ENCODE measurements around the gene PLXNA4.
A peak's percentile ranks its signal among the peaks of the same experiment; 100 is the strongest.

Gene PLXNA4

GRCh38 chr7:132326878-132327589 is 249.2 kb downstream of the PLXNA4 start:
- no peak overlapping the region for H3K56ac ChIP-seq (ENCODE audit: low read length)
- H3K23ac ChIP-seq (ENCODE audit: low read length), result no peak overlapping the region
- H3K79me1 ChIP-seq (ENCODE audit: low read length), result no peaks in the 10 kb centered on the region
- no peaks in the 10 kb centered on the region for H3K4me1 ChIP-seq (ENCODE audit: control insufficient read depth, low read depth, low read length)
- no peak overlapping the region for H3K9ac ChIP-seq (ENCODE audit: low read length)
- no peak overlapping the region for H3K4me3 ChIP-seq (ENCODE audit: low read length)
- no peaks in the 10 kb centered on the region for H3K79me2 ChIP-seq (ENCODE audit: control insufficient read depth, insufficient read depth, low read length)
- no peak overlapping the region for H3K18ac ChIP-seq (ENCODE audit: low read length)
- no peak overlapping the region for H3K27ac ChIP-seq (ENCODE audit: low read depth, low read length)
- H4K8ac ChIP-seq (ENCODE audit: low read depth, low read length), result no peak overlapping the region
- no peaks in the 10 kb centered on the region for H3K36me3 ChIP-seq (ENCODE audit: control insufficient read depth, insufficient read depth, low read length)
- no peak overlapping the region for H2BK120ac ChIP-seq (ENCODE audit: low read depth, low read length)
- no peak for DNase-seq
- H2AK5ac ChIP-seq (ENCODE audit: low read length), result no peak overlapping the region
- no peak overlapping the region for H4K5ac ChIP-seq (ENCODE audit: low read length)
- no peaks in the 10 kb centered on the region for H3K27me3 ChIP-seq (ENCODE audit: insufficient read depth, low read length, poor library complexity)
- no CpG with 5 or more reads among the region's 1 CpG for WGBS (ENCODE audit: extremely low coverage, insufficient coverage, low lambda C conversion rate)
- no peak overlapping the region for H2BK15ac ChIP-seq (replicated peaks; ENCODE audit: low read depth)
- H3K4ac ChIP-seq (ENCODE audit: low read depth, low read length), result no peak overlapping the region
- H3K4me2 ChIP-seq (ENCODE audit: low read length), result no peak overlapping the region
- H2BK5ac ChIP-seq (ENCODE audit: low read length), result no peak overlapping the region

- no peaks in the 10 kb centered on the region for H3K4me1 ChIP-seq (ENCODE audit: control insufficient read depth, low read depth, low read length)
- no peak overlapping the region for H4K5ac ChIP-seq (ENCODE audit: low read length)
- H3K9ac ChIP-seq (ENCODE audit: low read length), result no peak overlapping the region
- no CpG with 5 or more reads among the region's 3 CpGs for WGBS (ENCODE audit: extremely low coverage, insufficient coverage, low lambda C conversion rate)
- no peak overlapping the region for H3K27ac ChIP-seq (ENCODE audit: low read depth, low read length)
- no peak overlapping the region for H2BK5ac ChIP-seq (ENCODE audit: low read length)
- DNase-seq, result no peak
- H2BK15ac ChIP-seq (replicated peaks; ENCODE audit: low read depth), result no peak overlapping the region
- H3K4ac ChIP-seq (ENCODE audit: low read depth, low read length), result no peak overlapping the region
- no peaks in the 10 kb centered on the region for H3K36me3 ChIP-seq (ENCODE audit: control insufficient read depth, insufficient read depth, low read length)
- H2BK120ac ChIP-seq (ENCODE audit: low read depth, low read length), result no peak overlapping the region
- no peak overlapping the region for H3K56ac ChIP-seq (ENCODE audit: low read length)
- H3K79me1 ChIP-seq (ENCODE audit: low read length), result no peaks in the 10 kb centered on the region
- no peak overlapping the region for H3K23ac ChIP-seq (ENCODE audit: low read length)
- no peaks in the 10 kb centered on the region for H3K27me3 ChIP-seq (ENCODE audit: insufficient read depth, low read length, poor library complexity)
- no peak overlapping the region for H3K4me2 ChIP-seq (ENCODE audit: low read length)
- no peak overlapping the region for H3K18ac ChIP-seq (ENCODE audit: low read length)
- no peaks in the 10 kb centered on the region for H3K79me2 ChIP-seq (ENCODE audit: control insufficient read depth, insufficient read depth, low read length)
- H3K4me3 ChIP-seq (ENCODE audit: low read length), result no peak overlapping the region
- H2AK5ac ChIP-seq (ENCODE audit: low read length), result no peak overlapping the region
- no peak overlapping the region for H4K8ac ChIP-seq (ENCODE audit: low read depth, low read length)
Measured at GRCh38 chr7:132322970-132323369, 253.3 kb downstream of the PLXNA4 start.

- Histone ChIP-seq H3K23ac (ENCODE audit: low read length) (no peak overlapping the region), H2BK120ac (ENCODE audit: low read depth, low read length) (no peak overlapping the region), H3K4me2 (ENCODE audit: low read length) (no peak overlapping the region), H3K56ac (ENCODE audit: low read length) (no peak overlapping the region), H4K5ac (ENCODE audit: low read length) (no peak overlapping the region), H3K79me1 (ENCODE audit: low read length) (no peaks in the 10 kb centered on the region), H3K27ac (ENCODE audit: low read depth, low read length) (no peak overlapping the region), H3K4me3 (ENCODE audit: low read length) (no peak overlapping the region), H3K27me3 (ENCODE audit: insufficient read depth, low read length, poor library complexity) (no peaks in the 10 kb centered on the region), H3K79me2 (ENCODE audit: control insufficient read depth, insufficient read depth, low read length) (no peaks in the 10 kb centered on the region), H4K8ac (ENCODE audit: low read depth, low read length) (no peak overlapping the region), H2AK5ac (ENCODE audit: low read length) (no peak overlapping the region), H2BK5ac (ENCODE audit: low read length) (no peak overlapping the region), H3K18ac (ENCODE audit: low read length) (no peak overlapping the region), H3K4me1 (ENCODE audit: control insufficient read depth, low read depth, low read length) (no peaks in the 10 kb centered on the region), H3K9ac (ENCODE audit: low read length) (no peak overlapping the region), H3K36me3 (ENCODE audit: control insufficient read depth, insufficient read depth, low read length) (no peaks in the 10 kb centered on the region), H2BK15ac (replicated peaks; ENCODE audit: low read depth) (no peak overlapping the region), H3K4ac (ENCODE audit: low read depth, low read length) (no peak overlapping the region)
- WGBS (ENCODE audit: extremely low coverage, insufficient coverage, low lambda C conversion rate), result no CpG with 5 or more reads among the region's 6 CpGs
- peak; percentile 11 for DNase-seq
Measured at GRCh38 chr7:132321387-132321786, 254.9 kb downstream of the PLXNA4 start.

GRCh38 chr7:132319481-132319880 is 256.8 kb downstream of the PLXNA4 start:
- H3K27ac ChIP-seq (ENCODE audit: low read depth, low read length), result no peak overlapping the region
- no peaks in the 10 kb centered on the region for H3K36me3 ChIP-seq (ENCODE audit: control insufficient read depth, insufficient read depth, low read length)
- no peak overlapping the region for H3K4me2 ChIP-seq (ENCODE audit: low read length)
- H3K4me3 ChIP-seq (ENCODE audit: low read length), result no peak overlapping the region
- no peak overlapping the region for H2BK120ac ChIP-seq (ENCODE audit: low read depth, low read length)
- no peak overlapping the region for H2BK5ac ChIP-seq (ENCODE audit: low read length)
- H4K8ac ChIP-seq (ENCODE audit: low read depth, low read length), result no peak overlapping the region
- no peaks in the 10 kb centered on the region for H3K79me1 ChIP-seq (ENCODE audit: low read length)
- H3K56ac ChIP-seq (ENCODE audit: low read length), result no peak overlapping the region
- no peak overlapping the region for H3K18ac ChIP-seq (ENCODE audit: low read length)
- H2AK5ac ChIP-seq (ENCODE audit: low read length), result no peak overlapping the region
- H2BK15ac ChIP-seq (replicated peaks; ENCODE audit: low read depth), result no peak overlapping the region
- H4K5ac ChIP-seq (ENCODE audit: low read length), result no peak overlapping the region
- H3K23ac ChIP-seq (ENCODE audit: low read length), result no peak overlapping the region
- no peak overlapping the region for H3K9ac ChIP-seq (ENCODE audit: low read length)
- DNase-seq, result no peak
- no peaks in the 10 kb centered on the region for H3K4me1 ChIP-seq (ENCODE audit: control insufficient read depth, low read depth, low read length)
- H3K79me2 ChIP-seq (ENCODE audit: control insufficient read depth, insufficient read depth, low read length), result no peaks in the 10 kb centered on the region
- WGBS (ENCODE audit: extremely low coverage, insufficient coverage, low lambda C conversion rate), result no CpG with 5 or more reads among the region's 6 CpGs
- no peak overlapping the region for H3K4ac ChIP-seq (ENCODE audit: low read depth, low read length)
- no peaks in the 10 kb centered on the region for H3K27me3 ChIP-seq (ENCODE audit: insufficient read depth, low read length, poor library complexity)

GRCh38 chr7:132318352-132319318 is 257.6 kb downstream of the PLXNA4 start:
- H2BK120ac ChIP-seq (ENCODE audit: low read depth, low read length), result no peak overlapping the region
- no peaks in the 10 kb centered on the region for H3K36me3 ChIP-seq (ENCODE audit: control insufficient read depth, insufficient read depth, low read length)
- H2BK15ac ChIP-seq (replicated peaks; ENCODE audit: low read depth), result no peak overlapping the region
- H3K4me2 ChIP-seq (ENCODE audit: low read length), result no peak overlapping the region
- H3K56ac ChIP-seq (ENCODE audit: low read length), result peak overlapping the region; percentile 44
- H3K27ac ChIP-seq (ENCODE audit: low read depth, low read length), result no peak overlapping the region
- H3K4ac ChIP-seq (ENCODE audit: low read depth, low read length), result no peak overlapping the region
- H3K27me3 ChIP-seq (ENCODE audit: insufficient read depth, low read length, poor library complexity), result no peaks in the 10 kb centered on the region
- DNase-seq, result peak; percentile 88
- WGBS (ENCODE audit: extremely low coverage, insufficient coverage, low lambda C conversion rate), result no CpG with 5 or more reads among the region's 20 CpGs
- no peaks in the 10 kb centered on the region for H3K79me1 ChIP-seq (ENCODE audit: low read length)
- H4K8ac ChIP-seq (ENCODE audit: low read depth, low read length), result no peak overlapping the region
- no peak overlapping the region for H3K4me3 ChIP-seq (ENCODE audit: low read length)
- H4K5ac ChIP-seq (ENCODE audit: low read length), result no peak overlapping the region
- no peak overlapping the region for H3K23ac ChIP-seq (ENCODE audit: low read length)
- H3K9ac ChIP-seq (ENCODE audit: low read length), result no peak overlapping the region
- no peaks in the 10 kb centered on the region for H3K4me1 ChIP-seq (ENCODE audit: control insufficient read depth, low read depth, low read length)
- no peak overlapping the region for H3K18ac ChIP-seq (ENCODE audit: low read length)
- no peaks in the 10 kb centered on the region for H3K79me2 ChIP-seq (ENCODE audit: control insufficient read depth, insufficient read depth, low read length)
- no peak overlapping the region for H2BK5ac ChIP-seq (ENCODE audit: low read length)
- no peak overlapping the region for H2AK5ac ChIP-seq (ENCODE audit: low read length)
